Loucy (cell line): ENCODE measurements around the gene P4HA3.

Source experiments
- CTCF ChIP-seq: fragments of 200-600 bp; sonication (generic); conservative IDR thresholded peaks from 2 replicates; pipeline ENCODE4 v1.5.1; 2014; ENCODE audit warnings: mild to moderate bottlenecking, antibody characterized with exemption, low read length
- EZH2phosphoT487 ChIP-seq: fragments of 200-600 bp; IDR thresholded peaks from 2 replicates; pipeline ENCODE4 v1.6.1; 2018; ENCODE audit warnings: antibody characterized with exemption, mild to moderate bottlenecking, moderate library complexity, borderline replicate concordance

GRCh38 chr11:74237541-74237940, 73.9 kb downstream of the P4HA3 start:
- TF ChIP-seq CTCF (no peak), EZH2phosphoT487 (no peak)
